Measurements from ENCODE around the gene EZR.

GRCh38 chr6:158808941-158809678 is 10.1 kb downstream of the EZR start:
- TF ChIP-seq CTCF (IDR thresholded peaks at IDR 0.05; ENCODE audit: poor library complexity) (no peak), EZH2 (IDR thresholded peaks at IDR 0.05; ENCODE audit: borderline replicate concordance) (no peak), EZH2phosphoT487 (IDR thresholded peaks at IDR 0.05; ENCODE audit: low read depth, severe bottlenecking, unreplicated experiment) (no peak)
